Body of pancreas (tissue), 4 donors: ENCODE measurements around the gene SERPINA1. TPM values are rescaled to one million over a fixed set of nuclear protein-coding genes. Genes with fewer than 3 reads are reported as not detected.

ENCODE experiments used
- ATAC-seq: fragments of 150-250 bp; one replicate; pipeline ENCODE4 v1.9.1; 2016
- DNase-seq, 4 donors: peaks; one replicate each; pipeline ENCODE4 v3.0.0-alpha.2; 2019
- H3K27ac ChIP-seq, 4 donors: fragments of 200-600 bp; sonication (generic); 1 replicate in 3 of 4; 2 replicates in 1 of 4; pipeline versions ENCODE4 v1.5.1 to v1.6.1; 2016 to 2019; ENCODE audit warnings: mild to moderate bottlenecking in 1 of 4, mixed read lengths in 1 of 4, moderate library complexity in 1 of 4
- H3K27me3 ChIP-seq, 2 donors: fragments of 200-600 bp; sonication (generic); one replicate each; pipeline ENCODE4 v1.6.0; 2016; ENCODE audit warnings: mild to moderate bottlenecking in 1 of 2
- H3K36me3 ChIP-seq, 2 donors: fragments of 200-600 bp; sonication (generic); replicated peaks in 1 of 2; 2 replicates each; pipeline ENCODE4 v1.5.1; 2016; ENCODE audit warnings: low read depth in 2 of 2; ENCODE audit not compliant: insufficient read depth in 1 of 2
- H3K4me1 ChIP-seq: fragments of 200-600 bp; sonication (generic); one replicate; pipeline ENCODE4 v1.6.0; 2016
- H3K4me3 ChIP-seq, 2 donors: fragments of 200-600 bp; sonication (generic); 1 replicate in 1 of 2; 2 replicates in 1 of 2; pipeline ENCODE4 v1.5.1; 2016 to 2019
- H3K9me3 ChIP-seq, 3 donors: fragments of 200-600 bp; sonication (generic); 1 replicate in 2 of 3; 2 replicates in 1 of 3; pipeline ENCODE4 v1.5.1; 2016
- POLR2A ChIP-seq, 3 donors: fragments of 450-650 bp; IDR thresholded peaks; one replicate each; pipeline ENCODE4 v1.6.1; 2016; ENCODE audit warnings: antibody characterized with exemption in 3 of 3, mild to moderate bottlenecking in 2 of 3
- WGBS, 2 donors: methylation state at CpG; one replicate each; pipeline ENCODE4 v1.1.5; 2017; 5-methylcytosine and 5-hydroxymethylcytosine counted together
- intact Hi-C: fragments of 100-400 bp; cut with DNase I; formaldehyde crosslinking; loops from one replicate; pipeline ENCODE4 v1.15.1; 2023
- total RNA-seq, 2 donors: library from RNA; depleted of rRNA; stranded (reverse); fragments of >200 nt; gene quantifications; one replicate each; pipeline ENCODE4 v1.1.0, GENCODE V29; 2016
- TF ChIP-seq, protein P1 (sequence below), 7 experiments: fragments of 450-650 bp in 4 of 7; fragments of 200-600 bp in 3 of 7; sonication (generic) in 3 of 7; IDR thresholded peaks; one replicate each; pipeline ENCODE4 v1.5.1; 2016 to 2019; ENCODE audit warnings: antibody characterized with exemption in 7 of 7

The SERPINA1 gene
- total RNA-seq, 2 donors from 2014 or later = 77.8 to 86.4 TPM

DNA sequence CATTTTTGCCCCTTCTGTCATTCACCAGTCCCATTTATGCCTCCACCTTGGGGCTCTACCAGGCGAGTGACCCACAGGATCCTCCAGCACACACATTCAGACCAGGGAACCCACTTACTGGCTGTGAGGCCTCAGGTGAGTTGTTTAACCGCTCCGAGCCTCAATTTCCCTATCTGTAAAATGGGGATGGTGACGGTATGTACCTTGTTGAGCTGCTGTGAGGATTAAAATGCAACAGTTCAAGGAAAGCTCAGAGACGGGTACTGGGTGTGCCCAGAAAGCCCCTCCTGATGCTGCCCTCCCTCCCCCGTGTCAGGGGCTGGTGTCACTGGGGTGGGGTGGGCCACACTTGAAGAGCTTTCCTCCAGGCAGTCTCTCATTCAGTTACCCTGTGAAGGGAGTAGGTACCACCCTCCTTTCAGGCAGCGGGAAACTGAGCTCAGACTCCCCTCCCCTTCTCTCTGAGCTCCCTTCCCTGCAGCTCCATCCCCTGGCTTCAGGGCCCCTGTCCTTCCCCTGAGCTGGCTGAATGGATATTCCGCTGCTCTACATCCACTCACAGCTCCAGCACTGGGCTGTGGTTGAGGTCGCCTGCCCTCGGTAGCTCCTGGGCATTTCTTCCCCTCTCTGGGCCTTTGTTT is 1.4 kb upstream of the SERPINA1 start:
- intact Hi-C loops = no loop called here
- H3K4me1 ChIP-seq = peaks cover 70% of the 10 kb centered on the region
- TF ChIP-seq, protein P1, sequence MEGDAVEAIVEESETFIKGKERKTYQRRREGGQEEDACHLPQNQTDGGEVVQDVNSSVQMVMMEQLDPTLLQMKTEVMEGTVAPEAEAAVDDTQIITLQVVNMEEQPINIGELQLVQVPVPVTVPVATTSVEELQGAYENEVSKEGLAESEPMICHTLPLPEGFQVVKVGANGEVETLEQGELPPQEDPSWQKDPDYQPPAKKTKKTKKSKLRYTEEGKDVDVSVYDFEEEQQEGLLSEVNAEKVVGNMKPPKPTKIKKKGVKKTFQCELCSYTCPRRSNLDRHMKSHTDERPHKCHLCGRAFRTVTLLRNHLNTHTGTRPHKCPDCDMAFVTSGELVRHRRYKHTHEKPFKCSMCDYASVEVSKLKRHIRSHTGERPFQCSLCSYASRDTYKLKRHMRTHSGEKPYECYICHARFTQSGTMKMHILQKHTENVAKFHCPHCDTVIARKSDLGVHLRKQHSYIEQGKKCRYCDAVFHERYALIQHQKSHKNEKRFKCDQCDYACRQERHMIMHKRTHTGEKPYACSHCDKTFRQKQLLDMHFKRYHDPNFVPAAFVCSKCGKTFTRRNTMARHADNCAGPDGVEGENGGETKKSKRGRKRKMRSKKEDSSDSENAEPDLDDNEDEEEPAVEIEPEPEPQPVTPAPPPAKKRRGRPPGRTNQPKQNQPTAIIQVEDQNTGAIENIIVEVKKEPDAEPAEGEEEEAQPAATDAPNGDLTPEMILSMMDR (IDR thresholded peaks at IDR 0.05) = no peak
- no peak for TF ChIP-seq POLR2A (IDR thresholded peaks at IDR 0.05)
- H3K36me3 ChIP-seq = no peaks in the 10 kb centered on the region
- 62 to 66% methylated on average over 10 of the region's 10 CpGs for WGBS, 2 donors
- DNase-seq (no peak), ATAC-seq (no peak)
- H3K27ac ChIP-seq = peak overlapping the region; percentile 32 to 79 (median 67)
- no peaks in the 10 kb centered on the region for H3K27me3 ChIP-seq
- H3K9me3 ChIP-seq = no peaks in the 10 kb centered on the region
- no peak overlapping the region for H3K4me3 ChIP-seq

GRCh38 chr14:94389104-94389469 is 685 bp upstream of the SERPINA1 start:
- TF ChIP-seq, protein P1 (IDR thresholded peaks at IDR 0.05) = no peak
- TF ChIP-seq POLR2A (IDR thresholded peaks at IDR 0.05) = no peak
- Histone ChIP-seq H3K4me3 (no peak overlapping the region), H3K4me1 (peaks cover 64% of the 10 kb centered on the region), H3K36me3 (no peaks in the 10 kb centered on the region), H3K27ac (peak overlapping the region in 3 of 4 donors; percentile 69 to 79 (median 71)), H3K9me3 (no peaks in the 10 kb centered on the region), H3K27me3 (no peaks in the 10 kb centered on the region)
- WGBS, 2 donors = 73 to 79% methylated on average over 5 of the region's 5 CpGs
- intact Hi-C loops = no loop called here
- DNase-seq (no peak), ATAC-seq (no peak)

GRCh38 chr14:94388027-94388383 is 397 bp downstream of the SERPINA1 start:
- WGBS, 2 donors = 59 to 72% methylated on average over 4 to 6 of the region's 6 CpGs
- H3K4me1 ChIP-seq = peaks cover 54% of the 10 kb centered on the region
- H3K27me3 ChIP-seq = no peaks in the 10 kb centered on the region
- TF ChIP-seq POLR2A (IDR thresholded peaks at IDR 0.05) = no peak
- TF ChIP-seq, protein P1 (IDR thresholded peaks at IDR 0.05) = no peak
- intact Hi-C loops = no loop called here
- no peaks in the 10 kb centered on the region for H3K36me3 ChIP-seq
- peak overlapping the region; percentile 32 to 79 (median 70) for H3K27ac ChIP-seq
- ATAC-seq = no peak
- DNase-seq = no peak
- no peaks in the 10 kb centered on the region for H3K9me3 ChIP-seq
- H3K4me3 ChIP-seq = no peak overlapping the region

DNA sequence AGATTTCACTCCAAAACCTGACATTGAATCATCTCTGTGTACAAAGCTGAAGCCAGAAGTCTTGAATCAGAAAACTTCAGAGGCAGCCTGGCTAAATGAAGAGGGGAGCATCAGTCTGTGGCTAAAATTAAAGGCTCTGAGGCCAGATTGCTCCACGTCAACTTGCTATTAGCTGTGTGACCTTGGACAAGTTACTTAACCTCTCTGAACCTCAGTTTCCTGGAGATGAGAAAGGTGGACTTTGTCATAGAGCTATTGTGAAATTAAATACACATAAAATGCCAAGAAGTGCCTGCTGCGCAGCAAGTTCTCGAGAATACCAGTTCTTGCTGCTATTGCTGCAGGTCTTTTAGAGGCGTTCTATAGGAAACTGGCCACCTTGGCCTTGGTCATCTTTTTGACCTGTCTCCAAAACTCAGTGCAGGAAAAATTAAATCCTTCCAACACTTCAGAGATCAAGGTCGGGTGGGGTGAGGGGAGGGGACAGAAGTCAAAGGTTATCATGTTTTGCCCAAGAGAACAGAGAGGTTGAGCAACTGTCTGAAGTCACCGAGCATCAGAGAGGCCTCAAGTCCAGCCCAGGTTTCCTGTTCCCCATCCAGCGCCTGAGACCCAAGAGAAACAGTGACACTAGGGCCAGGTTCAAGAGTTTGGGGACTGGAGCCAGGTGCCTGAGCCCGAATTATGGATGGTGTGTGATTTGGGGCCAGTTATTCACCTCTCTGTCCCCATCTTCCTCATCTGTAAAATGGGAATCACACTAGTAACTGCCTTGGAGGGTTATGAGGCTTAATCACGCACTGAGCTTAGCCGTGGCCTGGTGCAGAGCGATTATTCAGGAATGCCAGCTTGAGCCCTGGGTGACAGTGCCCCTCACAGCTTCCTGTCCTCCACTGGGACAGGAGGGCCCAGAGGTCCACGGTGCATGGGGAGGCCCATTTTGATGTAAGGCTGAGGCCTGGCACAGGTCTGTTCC is 1.1 kb downstream of the SERPINA1 start:
- Histone ChIP-seq H3K4me1 (peaks cover 54% of the 10 kb centered on the region), H3K36me3 (no peaks in the 10 kb centered on the region)
- DNase-seq = no peak

More for the DNA sequence above, 1.1 kb downstream of the SERPINA1 start:
- intact Hi-C loops = no loop called here
- H3K4me3 ChIP-seq = no peak overlapping the region
- no peaks in the 10 kb centered on the region for H3K27me3 ChIP-seq
- 67 to 71% methylated on average over 11 of the region's 12 CpGs for WGBS, 2 donors
- TF ChIP-seq, protein P1 (IDR thresholded peaks at IDR 0.05) = no peak
- no peak for TF ChIP-seq POLR2A (IDR thresholded peaks at IDR 0.05)
- no peak for ATAC-seq
- H3K27ac ChIP-seq = peak overlapping the region in 3 of 4 donors; percentile 69 to 79 (median 71)
- no peaks in the 10 kb centered on the region for H3K9me3 ChIP-seq
